UCSD-AML1 (cell line): Measurements from ENCODE around the gene DLGAP1.
"Not testable (repeated sequence)": the region's sequence is repeated elsewhere in the genome, so short reads cannot be mapped to it uniquely, and the experiment has no call there.

ENCODE experiments used
- DNase-seq: peaks from one replicate; lab custom pipeline; 2025; ENCODE audit not compliant: unreplicated experiment; lab: John Stamatoyannopoulos, UW

The DLGAP1 gene

DNA sequence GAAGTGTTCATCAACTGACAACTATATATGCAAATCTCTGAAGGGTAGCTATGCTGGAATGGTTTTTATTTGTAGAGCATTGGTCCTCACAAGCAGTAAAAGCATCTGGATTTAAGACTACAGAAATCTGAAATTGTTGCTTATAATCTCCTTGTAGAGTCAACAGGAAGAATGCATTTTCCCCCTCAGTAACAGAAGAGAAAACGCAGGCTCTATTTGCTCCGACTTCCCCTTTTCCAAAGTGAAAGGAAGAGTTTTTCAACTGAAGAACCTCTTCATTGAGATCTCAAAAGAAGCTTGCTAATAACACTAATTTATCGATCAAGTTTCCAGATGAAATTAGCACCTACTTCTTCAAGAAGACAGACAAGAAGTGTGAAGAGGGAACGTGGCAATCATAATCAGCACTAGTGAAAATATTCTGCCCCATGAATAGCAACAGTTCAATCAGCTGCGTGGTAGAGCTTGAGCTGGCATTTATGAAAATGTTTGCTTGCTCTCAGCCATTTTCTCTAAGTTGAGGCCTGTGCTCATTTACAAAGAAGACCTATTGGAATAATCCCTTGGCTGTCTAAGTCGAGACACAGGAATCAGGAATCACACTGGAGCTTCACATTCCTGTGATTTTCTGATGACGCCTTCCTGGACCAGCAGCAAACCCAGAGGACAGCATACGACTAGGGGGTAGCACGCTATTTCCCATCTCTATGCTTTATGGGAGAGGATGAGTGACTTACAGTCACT, 961.4 kb downstream of the DLGAP1 start:
- DNase-seq: no peak

DNA sequence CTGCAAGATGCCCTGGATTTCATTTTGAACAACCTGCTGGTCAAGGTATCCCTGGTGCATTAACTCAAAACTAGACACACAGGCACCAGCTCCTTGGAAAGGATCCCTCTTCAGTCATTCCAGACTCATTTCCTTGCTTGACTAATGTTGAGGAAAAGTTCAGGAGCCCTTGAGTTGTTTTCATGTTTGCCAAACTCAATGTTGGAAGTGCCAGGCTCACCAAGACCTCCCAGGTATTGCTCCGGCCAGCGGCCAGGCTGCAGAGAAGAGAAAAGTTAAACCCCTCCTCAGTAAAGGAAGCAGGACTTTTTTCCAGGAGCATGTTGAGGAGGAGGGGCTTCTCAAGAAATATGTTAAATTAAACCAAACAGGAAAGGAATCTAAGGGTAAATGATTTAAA, 962.4 kb downstream of the DLGAP1 start:
- DNase-seq: no peak

DNA sequence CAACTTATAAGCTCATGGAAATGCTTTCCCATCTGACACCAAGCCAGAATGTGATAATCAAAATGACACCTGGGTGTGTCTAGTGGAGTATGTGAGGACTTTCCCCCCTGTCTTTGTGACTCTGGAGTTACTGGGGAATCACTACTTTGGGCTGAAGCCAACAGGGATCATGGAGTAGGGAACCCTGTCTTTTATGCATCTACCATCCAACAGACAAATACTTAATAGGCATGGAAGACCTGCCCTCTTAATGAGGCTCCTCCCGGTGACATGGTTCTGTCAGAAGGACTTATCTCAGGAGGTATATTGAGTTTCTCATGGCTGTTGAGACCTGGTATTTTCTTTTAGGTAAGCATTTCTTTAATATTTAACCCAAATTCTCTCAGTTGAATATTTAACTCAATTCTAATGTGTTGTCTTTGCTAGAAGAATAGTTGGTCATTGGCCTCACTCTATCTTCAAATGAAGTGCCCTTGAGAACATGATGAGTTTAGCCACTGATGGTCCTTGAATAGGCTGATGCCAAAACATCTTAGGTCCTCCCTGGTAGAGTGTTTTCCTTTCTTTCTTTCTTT, 963.0 kb downstream of the DLGAP1 start:
- DNase-seq: no peak

DNA sequence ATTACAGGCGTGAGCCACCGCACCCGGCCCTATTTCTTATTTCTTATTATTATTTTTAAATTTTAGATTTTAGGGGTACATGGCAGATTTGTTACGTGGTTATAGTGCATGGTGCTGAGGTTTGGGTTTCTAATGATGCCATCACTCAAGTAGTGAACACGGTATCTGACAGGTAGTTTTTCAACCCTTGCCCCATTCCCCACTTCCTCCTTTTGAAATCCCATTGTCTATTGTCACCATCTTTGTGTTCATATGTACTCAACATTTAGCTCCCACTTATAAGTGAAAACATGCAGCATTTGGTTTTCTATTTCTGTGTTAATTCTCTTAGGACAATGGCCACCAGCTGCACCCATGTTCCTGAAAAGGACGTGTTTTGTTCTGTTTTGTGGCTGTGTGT, 965.6 kb downstream of the DLGAP1 start:
- DNase-seq: no peak

DNA sequence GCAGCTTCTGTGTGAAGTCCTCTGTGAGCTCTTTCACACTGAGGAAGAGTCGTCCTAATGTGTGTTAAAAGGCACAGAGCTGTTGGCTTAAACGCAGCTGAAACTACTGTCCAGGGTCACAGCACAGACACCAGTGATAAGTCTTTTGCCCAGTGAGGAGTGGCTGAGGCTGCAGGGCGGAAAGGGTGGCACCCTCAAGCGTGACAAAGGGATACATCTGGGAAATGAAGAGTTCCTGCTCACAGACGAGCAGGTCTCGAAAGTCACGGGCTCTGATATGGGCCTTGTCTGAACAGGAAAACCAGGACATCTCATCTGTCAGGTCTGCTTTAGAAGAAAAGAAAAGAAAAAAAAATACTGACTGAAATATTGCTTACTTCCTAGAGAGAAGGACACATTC, 968.6 kb downstream of the DLGAP1 start:
- DNase-seq: peak; percentile 12

DNA sequence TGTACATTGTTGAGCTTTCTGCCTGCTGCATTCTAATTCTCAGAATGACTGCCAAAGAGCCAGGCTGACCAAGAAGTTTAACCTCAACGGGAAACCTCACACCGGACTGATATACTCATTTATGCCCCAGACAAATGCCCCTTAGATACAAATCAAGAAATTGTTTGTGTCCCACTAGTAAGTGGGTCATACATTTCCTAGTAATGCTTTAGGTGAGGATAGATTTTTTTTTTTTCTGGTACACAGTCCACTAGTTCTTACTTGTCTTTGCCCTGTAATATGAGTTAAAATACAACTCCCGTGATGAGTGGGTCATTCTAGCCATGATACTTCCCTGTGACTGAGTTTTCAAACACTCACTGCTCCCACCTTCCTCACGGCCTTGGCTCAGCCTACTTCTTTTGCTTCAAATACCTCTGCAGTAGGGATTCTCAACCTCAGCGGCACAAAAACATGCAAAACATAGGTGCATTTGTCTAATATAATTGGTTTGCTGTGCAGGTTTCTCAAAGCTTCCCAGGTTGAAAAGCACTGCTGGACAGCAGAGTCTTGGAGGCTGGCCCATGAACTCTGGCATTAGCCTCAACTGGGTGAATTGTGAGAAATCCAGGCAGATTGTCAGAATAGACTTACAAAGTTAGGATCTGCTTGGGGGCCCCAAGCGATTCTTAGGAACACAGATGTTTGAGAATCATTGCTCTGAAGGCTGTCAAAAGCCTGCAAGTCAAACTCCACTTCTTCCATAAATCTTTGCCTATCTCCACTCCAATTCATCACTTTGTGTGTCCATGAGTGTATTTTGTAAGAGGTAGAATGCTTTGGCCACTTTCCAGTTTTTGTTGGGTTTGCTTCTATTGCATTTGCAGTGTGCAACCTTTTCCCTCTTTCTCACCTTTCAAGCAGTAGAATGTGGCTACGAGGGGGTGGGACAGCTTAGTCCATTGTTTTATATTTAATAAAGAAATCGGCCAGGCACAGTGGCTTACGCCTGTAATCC, 969.7 kb downstream of the DLGAP1 start:
- no peak for DNase-seq

DNA sequence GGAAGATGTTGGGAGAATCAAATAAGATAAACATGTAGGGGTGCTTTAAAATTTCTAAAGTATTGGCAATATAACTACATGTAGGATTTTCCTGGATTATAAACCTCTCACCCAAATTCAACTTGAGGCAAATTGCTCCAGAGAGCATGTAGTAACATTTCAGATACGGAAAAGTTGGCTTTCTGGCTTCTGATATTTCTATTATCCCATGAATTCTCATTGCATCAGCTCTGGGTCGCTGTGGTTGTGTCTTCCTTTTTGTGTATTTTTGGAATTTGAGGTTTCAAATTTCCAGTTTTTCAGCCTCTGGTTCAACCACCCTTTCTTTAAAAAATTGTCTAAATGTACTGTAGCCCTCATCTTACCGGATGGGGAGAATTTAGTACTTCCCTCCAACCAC, 972.8 kb downstream of the DLGAP1 start:
- no peak for DNase-seq

DNA sequence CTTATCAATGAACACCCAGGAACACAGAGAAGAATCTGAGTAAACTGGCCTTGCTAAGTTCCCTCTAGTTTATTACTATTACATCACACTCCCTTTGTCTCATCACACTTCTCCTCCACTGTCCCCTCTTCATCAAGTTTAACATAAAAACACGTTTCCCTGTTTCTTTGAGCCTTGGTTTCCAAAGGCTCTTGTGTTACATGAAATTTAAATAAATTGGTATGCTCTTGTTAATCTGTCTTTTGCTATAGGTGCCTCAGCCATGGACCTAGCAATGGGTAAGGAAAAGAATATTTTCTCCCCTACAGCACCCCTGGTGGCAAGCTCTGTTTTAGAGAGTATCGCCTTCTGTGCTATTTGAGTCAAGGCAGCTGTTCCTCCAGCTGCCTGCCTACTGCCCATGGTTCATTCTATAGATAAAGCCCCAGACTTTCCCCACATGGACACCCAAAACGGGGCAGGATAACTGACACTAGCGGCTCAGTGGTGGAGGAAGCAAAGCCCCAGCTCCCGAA, 973.4 kb downstream of the DLGAP1 start:
- peak; percentile 12 for DNase-seq

DNA sequence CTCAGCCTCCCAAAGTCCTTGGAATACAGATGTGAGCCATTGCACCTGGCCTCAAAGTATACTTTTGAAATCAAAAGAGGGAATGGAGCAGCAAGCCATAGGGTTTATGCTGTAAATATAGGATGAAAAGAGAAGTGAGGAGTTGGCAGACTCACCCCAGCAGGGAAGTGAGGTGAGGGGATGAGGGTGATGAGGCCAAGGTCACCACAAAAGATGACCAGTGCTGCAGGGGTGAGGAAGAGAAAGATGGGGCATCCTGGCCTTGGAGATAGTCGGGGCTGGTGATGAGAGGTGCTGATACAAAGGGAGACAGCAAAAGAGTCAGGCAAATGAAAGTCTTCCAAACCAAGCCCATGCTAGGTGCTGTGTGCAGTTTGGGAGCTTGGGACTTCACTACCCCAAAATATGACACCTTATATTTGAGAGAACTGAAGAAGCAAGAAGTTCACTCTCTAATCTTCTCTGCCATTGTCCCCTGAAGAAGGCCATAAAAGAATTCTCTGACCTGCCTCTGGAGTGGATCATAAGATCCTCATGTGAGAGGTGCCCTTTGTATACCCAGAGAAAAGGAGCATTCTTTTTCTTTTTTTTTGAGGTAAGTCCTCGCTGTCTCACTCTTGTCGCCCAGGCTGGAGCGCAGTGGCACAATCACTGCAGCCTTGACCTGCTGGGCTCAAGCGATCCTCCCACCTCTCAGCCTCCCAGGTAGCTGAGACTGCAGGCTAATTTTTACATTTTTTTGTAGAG, 974.1 kb downstream of the DLGAP1 start:
- no peak for DNase-seq

DNA sequence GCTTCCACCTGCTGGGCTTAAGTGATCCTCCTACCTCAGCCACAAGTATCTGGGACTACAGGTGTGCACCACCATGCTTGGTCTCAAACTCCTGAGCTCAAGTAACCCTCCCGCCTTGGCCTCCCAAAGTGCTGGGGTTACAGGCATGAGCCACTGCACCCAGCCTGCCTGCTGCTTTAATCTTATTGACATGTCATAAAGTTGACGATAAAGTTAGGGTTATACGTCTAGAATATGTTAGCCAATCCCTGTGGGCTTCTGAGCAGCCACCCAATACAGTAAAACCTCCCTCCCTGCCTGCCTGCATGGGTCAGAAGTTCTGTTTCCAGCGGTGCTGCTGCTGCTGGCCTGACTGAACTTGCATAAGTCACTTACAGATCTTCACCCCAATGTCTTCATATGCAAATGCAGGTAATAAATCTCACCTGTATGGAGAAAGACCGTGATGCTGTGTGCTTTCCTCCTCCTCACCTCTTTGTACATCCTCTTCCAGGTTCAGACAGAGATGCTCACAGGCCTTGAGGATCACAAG, 975.1 kb downstream of the DLGAP1 start:
- DNase-seq: no peak

DNA sequence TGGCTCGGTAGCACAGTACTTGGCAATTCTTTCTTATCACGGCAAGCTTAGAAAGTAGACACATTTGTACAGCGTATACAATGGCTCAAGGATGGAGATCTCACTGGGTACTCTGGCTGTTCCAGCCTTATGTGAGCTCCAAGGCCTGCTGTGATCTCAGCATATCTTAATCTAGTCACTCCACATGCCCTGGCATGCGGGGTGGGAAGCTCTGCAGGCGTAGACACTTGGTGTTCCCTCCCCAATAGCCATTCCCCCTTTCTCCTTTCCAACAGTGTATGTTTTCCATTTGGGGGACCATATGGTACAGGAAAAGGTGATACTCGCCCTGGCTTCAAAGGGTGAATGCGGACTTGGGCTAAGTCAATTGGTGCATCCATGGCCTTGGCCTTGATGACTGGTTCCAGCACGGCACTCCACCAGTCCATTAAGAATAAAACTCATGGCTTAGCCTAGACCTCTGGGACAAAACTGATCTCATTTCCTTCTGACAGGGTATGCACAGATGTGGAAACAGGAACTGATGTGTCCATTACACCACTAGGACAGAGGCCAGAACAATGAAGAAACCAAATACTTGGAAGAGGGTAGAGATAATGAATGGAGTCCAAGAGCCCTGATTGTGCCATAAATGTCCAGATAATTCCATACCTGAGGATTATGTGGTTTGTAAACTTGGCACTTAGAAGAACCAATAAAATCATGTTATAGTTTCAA, 976.7 kb downstream of the DLGAP1 start:
- no peak for DNase-seq

DNA sequence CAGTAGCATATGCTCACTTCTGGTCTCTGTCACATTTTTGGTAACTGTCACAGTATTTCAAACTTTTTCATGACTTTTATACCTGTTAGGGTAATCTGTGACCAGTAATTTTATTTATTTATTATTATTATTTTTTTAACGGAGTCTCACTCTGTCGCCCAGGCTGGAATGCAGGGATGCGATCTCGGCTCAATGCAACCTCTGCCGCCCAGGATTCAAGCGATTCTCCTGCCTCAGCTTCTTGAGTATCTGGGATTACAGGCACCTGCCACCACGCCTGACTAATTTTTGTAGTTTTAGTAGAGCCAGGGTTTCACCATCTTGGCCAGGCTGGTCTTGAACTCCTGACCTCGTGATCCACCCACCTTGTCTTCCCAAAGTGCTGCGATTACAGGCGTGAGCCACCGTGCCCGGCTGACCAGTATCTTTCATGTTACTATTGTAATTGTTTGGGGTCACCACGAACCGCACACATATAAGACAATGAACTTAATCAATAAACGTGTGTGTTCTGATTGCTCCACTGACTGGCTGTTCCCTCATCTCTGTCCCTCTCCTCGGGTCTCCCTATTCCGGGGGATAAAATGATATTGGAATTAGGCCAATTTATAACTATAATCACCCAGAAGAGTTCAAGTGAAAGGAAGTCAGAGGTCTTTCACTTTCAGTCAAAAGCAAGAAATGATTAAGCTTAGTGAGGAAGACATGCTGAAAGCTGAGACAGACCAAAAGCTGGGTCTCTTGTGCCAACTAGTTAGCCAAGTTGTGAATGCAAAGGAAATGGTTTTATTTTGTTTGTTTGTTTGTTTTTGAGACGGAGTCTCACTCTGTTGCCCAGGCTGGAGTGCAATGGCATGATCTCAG, 982.2 kb downstream of the DLGAP1 start:
- DNase-seq: no peak

DNA sequence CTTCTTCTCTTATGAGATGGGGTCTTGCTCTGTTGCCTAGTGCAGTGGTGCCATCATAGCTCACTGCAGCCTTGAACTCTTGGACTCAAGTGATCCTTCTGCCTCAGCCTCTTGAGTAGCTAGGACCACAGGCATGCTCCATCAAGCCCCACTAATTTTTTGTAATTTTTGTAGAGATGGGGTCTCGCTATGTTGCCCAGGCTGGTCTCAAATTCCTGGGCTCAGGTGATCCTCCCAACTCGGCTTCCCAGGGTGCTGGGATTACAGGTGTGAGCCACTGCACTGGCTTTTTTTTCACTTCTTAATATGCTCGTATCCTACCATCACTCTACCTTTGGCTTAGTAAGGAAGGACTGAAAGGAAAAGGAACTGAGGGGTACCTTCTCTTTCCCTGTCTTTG, 983.0 kb downstream of the DLGAP1 start:
- not testable (repeated sequence) for DNase-seq

DNA sequence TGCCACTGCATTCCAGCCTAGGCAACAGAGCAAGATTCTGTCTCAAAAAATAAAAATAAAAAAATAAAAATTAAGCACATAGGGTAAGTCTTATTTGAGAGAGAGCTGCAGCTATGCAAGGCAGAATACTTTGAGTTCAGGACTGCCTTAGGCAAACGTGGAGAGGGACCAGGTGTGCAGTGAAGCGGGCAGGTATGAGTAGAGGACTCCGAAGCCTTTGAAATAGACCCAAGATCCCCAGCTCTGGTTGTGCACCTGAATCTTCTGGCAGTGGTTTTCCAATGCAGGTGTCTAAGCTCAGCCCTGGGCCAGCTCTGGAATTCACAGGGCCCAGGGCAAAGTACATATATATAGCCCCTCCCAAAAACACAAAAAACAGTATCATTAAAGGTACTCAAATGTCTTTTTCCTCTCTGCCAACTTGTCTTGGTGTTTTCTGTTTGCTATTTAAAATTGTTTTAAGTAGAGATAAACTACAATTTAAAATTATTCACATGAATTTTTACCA, 983.9 kb downstream of the DLGAP1 start:
- DNase-seq: no peak

DNA sequence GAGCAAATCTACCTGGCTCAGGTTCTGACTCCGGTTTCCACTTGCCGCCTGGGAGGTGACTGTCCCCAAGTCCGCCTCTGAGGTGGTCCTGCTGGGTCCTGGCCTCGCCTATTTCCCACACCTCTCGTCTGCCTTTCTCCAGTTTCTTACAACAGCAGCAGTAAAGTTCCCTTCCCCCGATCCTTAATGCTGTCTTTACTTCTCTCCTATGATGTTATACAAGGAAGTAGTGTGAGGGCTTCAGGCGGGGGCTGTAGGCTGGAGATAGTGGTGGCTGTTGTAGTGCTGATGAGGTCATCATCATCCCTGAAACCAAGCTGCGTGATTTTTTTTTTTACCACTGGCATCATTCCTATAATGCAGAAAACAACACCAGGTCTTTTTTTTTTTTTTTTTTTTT, 986.3 kb downstream of the DLGAP1 start:
- no peak for DNase-seq

DNA sequence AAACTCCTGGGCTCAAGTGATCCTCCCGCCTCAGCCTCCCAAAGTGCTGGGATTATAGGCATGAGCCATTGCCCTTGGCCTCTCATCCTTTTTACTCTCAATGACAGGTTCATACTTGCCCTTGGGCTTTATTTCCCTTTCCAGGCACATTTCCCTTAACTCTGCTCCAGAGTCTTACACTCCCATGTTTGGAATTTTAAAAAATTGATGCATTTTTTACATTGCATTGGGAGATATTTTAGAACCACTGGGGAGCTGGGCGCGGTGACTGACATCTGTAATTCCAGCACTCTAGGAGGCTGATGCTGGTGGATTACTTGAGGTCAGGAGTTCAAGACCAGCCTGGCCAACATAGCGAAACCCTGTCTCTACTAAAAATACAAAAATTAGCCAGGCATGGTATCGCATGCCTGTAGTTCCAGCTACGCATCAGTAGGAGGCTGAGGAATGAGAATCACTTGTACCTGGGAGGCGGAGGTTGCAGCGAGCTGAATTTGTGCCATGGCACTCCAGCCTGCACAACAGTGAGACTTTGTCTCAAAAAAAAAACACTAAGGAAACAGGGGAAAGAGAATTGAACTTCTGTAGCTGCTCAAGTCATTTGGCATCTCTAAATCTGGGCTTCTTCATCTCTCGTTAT, 986.9 kb downstream of the DLGAP1 start:
- DNase-seq: no peak

DNA sequence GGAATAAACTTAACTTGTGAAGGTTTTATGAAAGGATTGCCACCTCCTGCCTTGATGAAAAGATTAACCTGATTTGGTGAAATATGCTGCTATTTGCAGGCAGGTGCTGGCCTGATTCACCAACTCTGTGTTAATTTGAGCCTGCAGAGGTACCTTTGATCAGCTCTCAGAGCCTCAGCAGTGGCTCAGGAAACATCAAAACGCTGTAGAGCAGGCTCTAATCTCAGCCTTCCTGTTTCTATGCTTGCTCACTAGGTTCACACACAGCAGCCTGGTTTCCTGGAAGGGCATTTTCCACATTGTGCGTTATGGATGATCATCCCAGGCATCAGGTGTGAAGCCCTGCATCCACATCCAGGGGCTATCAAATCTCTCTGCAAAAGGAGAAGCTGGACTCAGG, 988.2 kb downstream of the DLGAP1 start:
- no peak for DNase-seq

DNA sequence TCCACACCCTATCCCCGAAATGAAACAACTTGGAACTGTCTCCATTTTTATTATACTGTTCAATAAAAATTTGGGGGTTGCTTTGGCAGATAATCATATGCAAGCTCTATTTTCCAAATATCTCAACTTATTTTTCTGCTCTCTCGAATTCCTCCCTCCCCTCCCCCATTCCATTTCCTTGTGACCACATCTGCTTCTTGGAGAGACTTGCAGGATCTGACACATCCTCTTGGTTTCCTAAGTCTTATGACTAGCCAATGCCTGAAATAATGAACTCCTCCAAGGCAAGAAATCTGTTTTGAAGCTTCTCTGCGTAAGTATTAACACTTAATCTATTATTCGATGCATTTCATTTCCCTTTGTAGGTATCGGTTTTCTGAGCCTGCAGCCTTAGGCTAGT, 989.1 kb downstream of the DLGAP1 start:
- no peak for DNase-seq
